Osteoblast (primary cell): ENCODE data around the gene LLGL2. TPM values are rescaled to one million over a fixed set of nuclear protein-coding genes. Genes with fewer than 3 reads are reported as not detected.

Experiments
- DNase-seq: peaks from one replicate; pipeline ENCODE4 v3.0.0; 2011; ENCODE audit warnings: low spot score, mixed read lengths; ENCODE audit not compliant: insufficient read length; ENCODE audit errors: missing footprints
- H2AFZ ChIP-seq: 2 replicates; pipeline ENCODE4 v1.6.0; 2011; ENCODE audit warnings: mild to moderate bottlenecking, low read length
- H3K27ac ChIP-seq: 2 replicates; pipeline ENCODE4 v1.5.1; 2011; ENCODE audit warnings: mild to moderate bottlenecking, low read depth, low read length, moderate library complexity
- H3K27me3 ChIP-seq: 2 replicates; pipeline ENCODE4 v1.6.0; 2012; ENCODE audit warnings: mild to moderate bottlenecking, control low read depth, inconsistent platforms, low read length, moderate library complexity; ENCODE audit not compliant: insufficient read depth
- H3K36me3 ChIP-seq: 2 replicates; pipeline ENCODE4 v1.5.1; 2011; ENCODE audit warnings: mild to moderate bottlenecking, low read length, control low read depth, moderate library complexity; ENCODE audit not compliant: insufficient read depth
- H3K4me1 ChIP-seq: 2 replicates; pipeline ENCODE4 v1.5.1; 2011; ENCODE audit warnings: mild to moderate bottlenecking, low read length, control low read depth, moderate library complexity; ENCODE audit not compliant: insufficient read depth
- H3K4me2 ChIP-seq: 2 replicates; pipeline ENCODE4 v1.6.0; 2011; ENCODE audit warnings: mild to moderate bottlenecking, low read length; ENCODE audit not compliant: insufficient read depth
- H3K4me3 ChIP-seq: fragments of 200-600 bp; sonication (generic); 3 replicates; pipeline ENCODE4 v1.5.1; 2012; ENCODE audit warnings: mild to moderate bottlenecking, low read length, inconsistent platforms; ENCODE audit not compliant: insufficient read depth
- H3K79me2 ChIP-seq: 2 replicates; pipeline ENCODE4 v1.6.0; 2012; ENCODE audit warnings: mild to moderate bottlenecking, low read length, control low read depth, inconsistent platforms; ENCODE audit not compliant: insufficient read depth
- H3K9me3 ChIP-seq: 2 replicates; pipeline ENCODE4 v1.5.1; 2011; ENCODE audit warnings: low read depth, low read length, control low read depth
- H4K20me1 ChIP-seq: 2 replicates; pipeline ENCODE4 v1.6.0; 2012; ENCODE audit warnings: mild to moderate bottlenecking, low read length, control low read depth; ENCODE audit not compliant: insufficient read depth
- total RNA-seq: library from RNA; depleted of rRNA; stranded (reverse); fragments of >200 nt; gene quantifications from 2 replicates; pipeline ENCODE4 v1.2.3, GENCODE V29; 2012
- TF ChIP-seq, protein P1 (sequence below): IDR thresholded peaks from 2 replicates; pipeline ENCODE4 v1.5.1; 2011; ENCODE audit warnings: mild to moderate bottlenecking, low read depth, low read length, moderate library complexity; ENCODE audit errors: extremely low read depth

The LLGL2 gene
- total RNA-seq, 1 donor, result 0.36 TPM

DNA sequence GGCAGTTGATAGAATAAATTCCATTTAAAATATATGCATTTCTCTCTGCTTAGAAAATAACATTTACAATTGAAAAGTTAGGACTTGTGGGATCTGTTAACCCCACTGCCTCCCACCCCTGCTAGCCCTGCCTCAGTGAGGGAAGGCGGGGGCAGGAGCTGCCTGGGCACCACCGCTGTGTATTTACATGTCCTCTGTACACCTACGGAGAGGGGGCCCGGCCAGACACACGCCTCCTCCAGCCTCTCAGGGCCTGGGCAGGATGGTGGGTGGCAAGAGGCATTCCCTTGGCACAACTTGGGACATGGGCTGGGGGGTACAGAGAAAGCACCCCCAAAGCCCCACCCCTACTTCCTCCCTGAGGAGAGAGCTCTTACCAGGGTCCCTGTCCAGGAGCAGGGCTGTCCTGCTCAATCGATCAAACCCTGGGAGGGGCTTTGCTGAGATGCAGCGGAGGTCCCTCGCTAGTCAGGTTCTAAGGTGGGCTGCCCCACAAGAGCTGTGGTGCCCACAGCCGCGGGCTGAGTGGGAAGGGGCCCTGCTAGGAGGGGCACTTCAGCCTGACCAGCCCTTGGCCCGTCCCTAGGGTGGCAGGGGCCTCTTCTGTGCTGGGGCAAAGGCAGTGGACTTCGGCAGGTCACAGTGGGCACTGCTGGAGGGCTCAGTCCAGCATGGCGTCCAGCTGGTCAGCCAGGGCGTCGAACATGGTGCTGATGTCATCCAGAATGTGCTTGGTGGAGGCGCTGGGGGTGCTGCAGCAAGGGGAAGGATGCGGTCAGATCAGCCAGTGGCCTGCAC lies 24.9 kb upstream of the LLGL2 start:
- H3K27me3 ChIP-seq, result no peaks in the 10 kb centered on the region
- H3K27ac ChIP-seq, result no peak overlapping the region
- H3K9me3 ChIP-seq, result no peaks in the 10 kb centered on the region
- H3K36me3 ChIP-seq, result peaks cover 11% of the 10 kb centered on the region
- no peak overlapping the region for H3K4me3 ChIP-seq
- H3K79me2 ChIP-seq, result no peaks in the 10 kb centered on the region
- DNase-seq, result no peak
- H3K4me2 ChIP-seq, result no peak overlapping the region
- H2AFZ ChIP-seq, result no peak overlapping the region
- H3K4me1 ChIP-seq, result no peaks in the 10 kb centered on the region
- peaks cover 3% of the 10 kb centered on the region for H4K20me1 ChIP-seq
- TF ChIP-seq, protein P1, sequence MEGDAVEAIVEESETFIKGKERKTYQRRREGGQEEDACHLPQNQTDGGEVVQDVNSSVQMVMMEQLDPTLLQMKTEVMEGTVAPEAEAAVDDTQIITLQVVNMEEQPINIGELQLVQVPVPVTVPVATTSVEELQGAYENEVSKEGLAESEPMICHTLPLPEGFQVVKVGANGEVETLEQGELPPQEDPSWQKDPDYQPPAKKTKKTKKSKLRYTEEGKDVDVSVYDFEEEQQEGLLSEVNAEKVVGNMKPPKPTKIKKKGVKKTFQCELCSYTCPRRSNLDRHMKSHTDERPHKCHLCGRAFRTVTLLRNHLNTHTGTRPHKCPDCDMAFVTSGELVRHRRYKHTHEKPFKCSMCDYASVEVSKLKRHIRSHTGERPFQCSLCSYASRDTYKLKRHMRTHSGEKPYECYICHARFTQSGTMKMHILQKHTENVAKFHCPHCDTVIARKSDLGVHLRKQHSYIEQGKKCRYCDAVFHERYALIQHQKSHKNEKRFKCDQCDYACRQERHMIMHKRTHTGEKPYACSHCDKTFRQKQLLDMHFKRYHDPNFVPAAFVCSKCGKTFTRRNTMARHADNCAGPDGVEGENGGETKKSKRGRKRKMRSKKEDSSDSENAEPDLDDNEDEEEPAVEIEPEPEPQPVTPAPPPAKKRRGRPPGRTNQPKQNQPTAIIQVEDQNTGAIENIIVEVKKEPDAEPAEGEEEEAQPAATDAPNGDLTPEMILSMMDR, result no peak

DNA sequence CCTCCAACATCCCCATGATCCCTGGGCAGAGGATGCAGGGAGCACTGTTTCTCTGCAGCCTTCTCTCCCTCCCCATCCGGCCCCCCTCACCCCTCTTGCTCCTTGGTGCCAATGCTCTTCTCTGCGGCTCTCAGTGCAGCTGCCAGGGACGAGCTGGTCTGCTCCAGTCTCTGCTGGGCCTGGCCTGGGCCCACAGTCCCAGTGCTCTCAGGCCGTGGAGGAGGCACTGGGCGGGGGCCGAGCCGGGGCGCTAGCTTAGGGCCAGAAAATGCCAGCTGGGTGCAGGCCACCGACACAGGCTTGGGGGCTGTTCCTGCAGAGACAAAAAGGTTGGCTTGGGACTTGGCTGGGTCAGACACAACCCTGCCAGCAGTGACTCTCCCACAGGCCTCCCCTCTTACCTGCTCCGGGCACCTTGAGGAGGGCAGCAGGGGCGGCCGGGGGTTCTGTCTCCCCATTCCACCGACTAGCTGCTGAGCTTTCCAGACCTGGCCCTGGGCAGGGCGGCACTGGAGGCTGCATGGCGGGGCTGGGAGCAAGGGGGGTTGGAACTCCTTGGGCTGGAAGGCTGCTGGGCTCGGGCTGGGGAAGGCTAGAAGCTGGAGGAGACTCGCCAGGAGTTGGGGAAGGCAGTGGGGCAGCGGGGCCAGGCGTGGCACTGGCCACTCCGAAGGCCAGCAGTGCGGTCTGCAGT lies 24.0 kb upstream of the LLGL2 start:
- Histone ChIP-seq H3K4me3 (no peak overlapping the region), H3K9me3 (no peaks in the 10 kb centered on the region), H3K36me3 (peaks cover 13% of the 10 kb centered on the region), H3K4me2 (no peak overlapping the region), H3K4me1 (no peaks in the 10 kb centered on the region), H3K27ac (no peak overlapping the region), H2AFZ (no peak overlapping the region), H3K27me3 (no peaks in the 10 kb centered on the region), H3K79me2 (no peaks in the 10 kb centered on the region), H4K20me1 (peaks cover 3% of the 10 kb centered on the region)
- TF ChIP-seq, protein P1, result no peak
- no peak for DNase-seq

DNA sequence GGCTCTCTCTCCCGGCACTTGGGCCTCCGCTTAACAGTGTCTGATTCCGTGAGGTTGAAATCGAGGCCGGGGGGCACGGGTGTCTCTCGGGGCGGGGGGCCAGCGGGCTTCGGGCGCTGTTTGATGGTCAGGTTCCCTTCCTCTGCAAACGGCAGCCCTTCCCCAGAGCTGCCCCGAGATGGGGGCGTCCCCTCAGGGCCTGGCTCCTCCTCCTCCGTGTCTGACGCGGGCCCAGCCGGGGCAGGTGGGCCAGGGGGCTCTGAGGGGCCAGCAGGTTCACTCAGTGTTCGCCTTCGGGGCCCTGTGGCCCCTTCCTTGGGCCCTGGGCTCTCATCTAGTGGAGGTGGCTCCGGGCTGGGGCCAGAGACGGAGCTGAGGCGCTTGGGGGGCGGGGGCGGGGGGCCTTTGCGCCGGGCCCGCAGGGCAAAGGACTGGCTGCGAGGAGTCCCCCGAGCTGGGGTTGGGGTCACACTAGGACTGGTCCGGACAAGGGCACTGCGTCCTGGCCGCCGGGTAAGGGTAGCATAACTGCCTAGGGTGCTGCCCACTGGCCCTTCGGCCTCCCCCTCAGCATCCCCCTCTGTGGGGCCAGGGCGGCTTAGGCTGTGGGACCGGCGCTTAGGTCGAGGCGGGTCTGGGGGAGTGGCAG lies 23.3 kb upstream of the LLGL2 start:
- Histone ChIP-seq H3K27me3 (no peaks in the 10 kb centered on the region), H3K4me1 (no peaks in the 10 kb centered on the region), H2AFZ (no peak overlapping the region), H3K27ac (no peak overlapping the region), H3K4me2 (no peak overlapping the region), H3K4me3 (no peak overlapping the region), H3K36me3 (peaks cover 16% of the 10 kb centered on the region), H4K20me1 (peaks cover 3% of the 10 kb centered on the region), H3K9me3 (no peaks in the 10 kb centered on the region), H3K79me2 (no peaks in the 10 kb centered on the region)
- no peak for DNase-seq
- TF ChIP-seq, protein P1, result no peak
